Lower leg skin (tissue), 4 donors: Measurements from ENCODE around the gene KEAP1. TPM values are rescaled to one million over a fixed set of nuclear protein-coding genes. Genes with fewer than 3 reads are reported as not detected.

Experiments
- DNase-seq, 2 donors: peaks; one replicate each; pipeline ENCODE4 v3.0.0-alpha.2; 2019; ENCODE audit warnings: low spot score in 2 of 2
- H3K4me3 ChIP-seq: fragments of 200-600 bp; sonication (generic); 2 replicates; pipeline ENCODE4 v1.5.1; 2017; ENCODE audit warnings: mild to moderate bottlenecking, low read depth; ENCODE audit not compliant: poor library complexity, severe bottlenecking
- POLR2A ChIP-seq, 2 donors: fragments of 450-650 bp; IDR thresholded peaks; one replicate each; pipeline ENCODE4 v1.6.1; 2016 to 2017; ENCODE audit warnings: antibody characterized with exemption in 2 of 2, mild to moderate bottlenecking in 1 of 2, moderate library complexity in 1 of 2
- WGBS, 2 donors: methylation state at CpG; one replicate each; pipeline ENCODE4 v1.1.5; 2018; 5-methylcytosine and 5-hydroxymethylcytosine counted together
- intact Hi-C: fragments of 100-400 bp; cut with DNase I; formaldehyde crosslinking; loops from one replicate; pipeline ENCODE4 v1.15.0; 2023; ENCODE audit warnings: low total_unique reads
- total RNA-seq, 4 donors: library from RNA; depleted of rRNA; stranded (reverse); fragments of >200 nt; gene quantifications; one replicate each; pipeline ENCODE4 v1.1.0, GENCODE V29; 2016
- TF ChIP-seq, protein P1 (sequence below), 3 donors: fragments of 450-650 bp; IDR thresholded peaks; one replicate each; pipeline ENCODE4 v1.5.1; 2016; ENCODE audit warnings: antibody characterized with exemption in 3 of 3, mild to moderate bottlenecking in 3 of 3, moderate library complexity in 2 of 3

KEAP1 gene
- total RNA-seq, 4 donors from 2014 or later: 81.6 to 102 (median 89.0) TPM

DNA sequence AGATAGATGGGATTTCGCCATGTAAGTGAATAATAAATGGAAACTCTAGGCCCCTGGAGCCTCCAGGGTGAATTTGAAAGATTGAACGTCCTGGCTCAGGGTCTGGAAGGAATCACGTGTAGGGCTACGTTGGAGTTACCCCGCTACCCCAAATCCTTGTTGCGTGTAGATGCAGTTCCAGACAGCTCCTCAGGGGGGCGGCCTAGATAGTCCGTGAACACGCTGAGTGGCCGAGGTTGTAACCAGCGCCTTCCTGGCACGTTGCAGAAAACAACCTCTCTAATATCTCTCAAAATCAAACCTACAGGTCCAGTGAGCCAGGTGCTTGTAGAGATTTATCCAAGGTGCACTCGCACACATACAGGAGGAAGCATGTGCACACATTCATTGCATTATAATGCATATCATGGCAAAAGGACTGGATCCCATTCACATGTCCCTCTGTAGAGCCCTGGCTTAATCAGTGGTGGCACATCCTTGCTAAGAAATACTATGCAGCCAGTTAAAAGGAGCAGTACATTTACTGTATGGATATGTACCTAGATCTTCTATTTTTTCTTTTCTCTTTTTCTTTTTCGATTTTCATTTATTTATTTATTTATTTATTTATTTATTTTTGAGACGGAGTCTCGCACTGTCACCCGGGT lies 2.5 kb upstream of the KEAP1 start:
- intact Hi-C loops: loop anchor here (10.0 kb wide), 1 partner anchor 49 kb away; no protein-coding TSS in a partner anchor
- no peak overlapping the region for H3K4me3 ChIP-seq
- peak; percentile 70 to 96 for DNase-seq
- WGBS, 2 donors: 26 to 28% methylated on average over 17 of the region's 17 CpGs
- TF ChIP-seq, protein P1, sequence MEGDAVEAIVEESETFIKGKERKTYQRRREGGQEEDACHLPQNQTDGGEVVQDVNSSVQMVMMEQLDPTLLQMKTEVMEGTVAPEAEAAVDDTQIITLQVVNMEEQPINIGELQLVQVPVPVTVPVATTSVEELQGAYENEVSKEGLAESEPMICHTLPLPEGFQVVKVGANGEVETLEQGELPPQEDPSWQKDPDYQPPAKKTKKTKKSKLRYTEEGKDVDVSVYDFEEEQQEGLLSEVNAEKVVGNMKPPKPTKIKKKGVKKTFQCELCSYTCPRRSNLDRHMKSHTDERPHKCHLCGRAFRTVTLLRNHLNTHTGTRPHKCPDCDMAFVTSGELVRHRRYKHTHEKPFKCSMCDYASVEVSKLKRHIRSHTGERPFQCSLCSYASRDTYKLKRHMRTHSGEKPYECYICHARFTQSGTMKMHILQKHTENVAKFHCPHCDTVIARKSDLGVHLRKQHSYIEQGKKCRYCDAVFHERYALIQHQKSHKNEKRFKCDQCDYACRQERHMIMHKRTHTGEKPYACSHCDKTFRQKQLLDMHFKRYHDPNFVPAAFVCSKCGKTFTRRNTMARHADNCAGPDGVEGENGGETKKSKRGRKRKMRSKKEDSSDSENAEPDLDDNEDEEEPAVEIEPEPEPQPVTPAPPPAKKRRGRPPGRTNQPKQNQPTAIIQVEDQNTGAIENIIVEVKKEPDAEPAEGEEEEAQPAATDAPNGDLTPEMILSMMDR (IDR thresholded peaks at IDR 0.05): peak in 1 of 3 donors; percentile 33
- TF ChIP-seq POLR2A (IDR thresholded peaks at IDR 0.05): no peak

DNA sequence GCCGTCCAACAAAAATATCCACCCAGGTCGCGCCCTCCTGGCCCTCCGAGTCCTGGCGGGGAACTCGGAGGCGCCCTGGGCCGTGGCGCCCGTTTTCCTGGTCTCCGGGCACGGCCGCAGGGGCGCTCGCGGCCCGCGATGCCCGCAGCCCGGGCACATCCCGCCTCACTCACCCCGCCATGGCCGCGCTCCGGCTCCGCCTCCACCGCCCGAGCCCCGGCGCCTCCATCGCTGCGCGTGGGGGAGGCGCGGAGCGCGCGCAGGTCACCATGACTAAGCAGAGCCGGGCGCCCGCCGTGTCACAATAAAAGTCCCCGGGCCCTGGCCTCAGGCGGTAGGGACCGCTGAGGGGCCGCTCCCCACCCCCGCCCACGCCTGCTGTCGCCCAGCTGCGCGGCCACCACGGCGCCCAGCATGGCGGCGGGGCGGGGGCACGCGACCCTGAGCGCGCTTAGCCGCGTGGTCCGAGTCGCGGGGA lies 593 bp downstream of the KEAP1 start:
- TF ChIP-seq, protein P1 (IDR thresholded peaks at IDR 0.05): no peak
- TF ChIP-seq POLR2A (IDR thresholded peaks at IDR 0.05): peak in 1 of 2 donors; percentile 48
- peak overlapping the region; percentile 84 for H3K4me3 ChIP-seq
- DNase-seq: peak; percentile 90 to 99
- 0 to 1% methylated on average over 7 to 22 of the region's 65 CpGs for WGBS, 2 donors
- intact Hi-C loops: loop anchor here (10.0 kb wide), 1 partner anchor 52 kb away; no protein-coding TSS in a partner anchor

DNA sequence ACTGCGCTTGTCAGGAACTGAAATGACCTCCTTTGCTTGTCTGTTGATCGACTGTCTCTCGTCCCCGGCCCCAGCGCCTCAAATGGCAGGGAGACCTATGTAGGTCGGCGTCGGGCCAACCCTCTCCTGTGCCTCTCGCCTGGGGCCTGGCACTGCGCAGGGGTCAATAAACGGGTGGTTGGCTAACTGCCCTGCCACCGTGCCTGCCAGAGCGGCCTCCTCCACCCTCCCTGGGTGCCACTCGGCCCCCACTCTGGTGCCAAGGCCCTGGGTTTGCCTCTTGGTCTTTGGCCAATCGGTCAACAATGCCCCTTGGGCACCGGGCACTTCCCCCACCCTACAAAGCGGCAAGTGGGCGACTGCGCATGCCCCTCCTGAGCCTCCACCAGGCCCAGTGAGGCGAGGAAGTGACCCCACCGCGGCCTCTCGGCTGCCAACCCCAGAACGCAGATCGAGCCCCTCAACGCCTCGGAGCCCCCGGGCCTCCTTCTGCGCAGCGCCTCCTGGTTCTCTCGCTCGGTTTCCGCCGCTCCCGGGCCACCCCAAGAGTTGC lies 1.1 kb downstream of the KEAP1 start:
- intact Hi-C loops: loop anchor here (10.0 kb wide), 1 partner anchor 53 kb away; no protein-coding TSS in a partner anchor
- H3K4me3 ChIP-seq: peak overlapping the region; percentile 84
- DNase-seq: peak in 1 of 2 donors; percentile 92
- WGBS, 2 donors: 0 to 1% methylated on average over 22 to 23 of the region's 35 CpGs
- no peak for TF ChIP-seq POLR2A (IDR thresholded peaks at IDR 0.05)
- TF ChIP-seq, protein P1 (IDR thresholded peaks at IDR 0.05): no peak

DNA sequence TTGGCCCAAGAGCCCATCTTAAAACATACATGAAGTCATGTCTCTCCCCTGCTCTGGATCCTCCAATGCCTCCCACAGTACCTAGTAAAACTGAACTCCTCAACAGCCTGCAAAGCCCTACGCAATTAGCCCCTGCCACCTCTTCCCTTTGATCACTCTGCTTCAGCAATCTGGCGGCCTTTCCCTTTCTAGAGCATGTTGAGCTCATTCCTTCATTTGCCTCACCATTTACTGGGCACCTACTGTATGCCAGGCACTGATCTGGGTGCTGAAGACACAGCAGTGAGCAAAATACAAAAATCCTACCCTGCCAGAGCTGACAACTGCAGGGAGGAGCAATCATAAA lies 2.9 kb downstream of the KEAP1 start:
- DNase-seq: no peak
- intact Hi-C loops: loop anchor here (10.0 kb wide), 1 partner anchor 55 kb away; no protein-coding TSS in a partner anchor
- no peak overlapping the region for H3K4me3 ChIP-seq
- no peak for TF ChIP-seq POLR2A (IDR thresholded peaks at IDR 0.05)
- TF ChIP-seq, protein P1 (IDR thresholded peaks at IDR 0.05): no peak
- WGBS, 2 donors: 98% methylated on average over 2 of the region's 2 CpGs

DNA sequence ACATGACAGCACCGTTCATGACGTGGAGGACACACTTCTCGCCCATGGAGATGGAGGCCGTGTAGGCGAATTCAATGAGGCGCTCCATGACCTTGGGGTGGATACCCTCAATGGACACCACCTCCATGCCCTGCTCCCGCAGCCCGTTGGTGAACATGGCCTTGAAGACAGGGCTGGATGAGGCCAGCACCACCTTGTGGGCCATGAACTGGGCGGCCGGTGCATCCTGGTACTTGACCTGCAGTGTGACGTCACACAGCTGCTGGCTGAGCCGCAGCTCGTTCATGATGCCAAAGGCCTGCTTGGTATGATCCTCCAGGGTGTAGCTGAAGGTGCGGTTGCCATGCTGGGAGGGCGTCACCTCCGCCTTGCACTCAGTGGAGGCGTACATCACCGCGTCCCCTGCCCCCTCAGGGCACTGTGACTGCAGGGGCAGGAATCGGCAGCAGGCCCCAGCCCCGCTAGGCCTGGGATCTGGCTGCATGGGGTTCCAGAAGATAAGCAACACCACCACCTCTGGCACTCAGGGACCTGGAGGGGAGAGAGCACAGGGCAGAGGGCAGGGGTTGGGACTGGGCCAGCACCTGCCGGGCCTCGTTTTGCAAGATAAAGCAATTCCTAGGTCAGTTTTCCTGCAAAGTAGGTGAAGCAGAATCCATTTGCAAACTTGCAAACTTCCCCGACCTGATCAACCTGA lies 3.5 kb downstream of the KEAP1 start:
- 81 to 84% methylated on average over 18 to 22 of the region's 24 CpGs for whole genome bisulfite sequencing, 2 donors
- no peak overlapping the region for H3K4me3 ChIP-seq
- no peak for DNase-seq
- no peak for TF ChIP-seq POLR2A (IDR thresholded peaks at IDR 0.05)
- TF ChIP-seq, protein P1 (IDR thresholded peaks at IDR 0.05): no peak
- intact Hi-C loops: loop anchor here (10.0 kb wide), 2 partner anchors 55 to 145 kb away; no protein-coding TSS in a partner anchor
